HepG2 (cell line): ENCODE data around the gene LLGL1. TPM values are rescaled to one million over a fixed set of nuclear protein-coding genes. Genes with fewer than 3 reads are reported as not detected.

Source experiments
- ARHGAP35 ChIP-seq: sonication (generic); formaldehyde crosslinking; IDR thresholded peaks from 2 replicates; pipeline ENCODE4 v1.9.0; 2022; ENCODE audit warnings: mild to moderate bottlenecking, inconsistent platforms, moderate library complexity, missing genetic modification reagents, borderline replicate concordance
- CHCHD3 ChIP-seq: sonication (generic); formaldehyde crosslinking; IDR thresholded peaks from 2 replicates; pipeline ENCODE4 v1.8.0; 2022; ENCODE audit warnings: mild to moderate bottlenecking, missing genetic modification reagents, moderate library complexity
- FOXK1 ChIP-seq: sonication (generic); formaldehyde crosslinking; IDR thresholded peaks from 2 replicates; pipeline ENCODE4 v1.4.0; 2020; ENCODE audit warnings: low read depth, missing genetic modification reagents, borderline replicate concordance
- HIVEP1 ChIP-seq: sonication (generic); formaldehyde crosslinking; IDR thresholded peaks from 2 replicates; pipeline ENCODE4 v1.4.0; 2020; ENCODE audit warnings: mild to moderate bottlenecking, missing genetic modification reagents
- MTF2 ChIP-seq: sonication (generic); formaldehyde crosslinking; IDR thresholded peaks from 2 replicates; pipeline ENCODE4 v1.5.0; 2020; ENCODE audit warnings: missing genetic modification reagents, borderline replicate concordance
- ZNF207 ChIP-seq: fragments of 450-650 bp; IDR thresholded peaks from 2 replicates; pipeline ENCODE4 v1.6.1; 2016; ENCODE audit warnings: antibody characterized with exemption, borderline replicate concordance
- polyA plus RNA-seq, 8 experiments: library from polyadenylated mRNA; depleted of rRNA in 3 of 8; stranded (reverse) in 7 of 8; unstranded in 1 of 8; fragments of >200 nt; fragmentation: Illumina TruSeq in 4 of 8; extraction: Trizol in 4 of 8; gene quantifications; 2 replicates each; pipeline versions ENCODE4 v1.2.1 to v1.2.3, GENCODE V29; 2011 to 2016; ENCODE audit warnings: low read depth in 4 of 8, missing spikeins in 1 of 8, mixed read lengths in 1 of 8; ENCODE audit not compliant: insufficient read depth in 1 of 8
- total RNA-seq, 5 experiments: library from RNA; depleted of rRNA; stranded (reverse); fragments of >200 nt; fragmentation: Illumina TruSeq; extraction: Trizol; gene quantifications; 2 replicates each; pipeline ENCODE4 v1.2.3, GENCODE V29; 2016; ENCODE audit warnings: low read depth in 1 of 5
- TF ChIP-seq, protein P1 (sequence below): IDR thresholded peaks from 2 replicates; pipeline ENCODE4 v1.6.1; 2016; ENCODE audit warnings: missing compliant biosample characterization, missing genetic modification reagents, borderline replicate concordance
- TF ChIP-seq, protein P2 (sequence below): sonication (generic); formaldehyde crosslinking; IDR thresholded peaks from 2 replicates; pipeline ENCODE4 v1.5.0; 2020; ENCODE audit warnings: mild to moderate bottlenecking, missing genetic modification reagents, borderline replicate concordance
- TF ChIP-seq, protein P3 (sequence below): sonication (generic); formaldehyde crosslinking; IDR thresholded peaks from 2 replicates; pipeline ENCODE4 v1.4.0; 2020; ENCODE audit warnings: mild to moderate bottlenecking, missing genetic modification reagents, borderline replicate concordance
- TF ChIP-seq, protein P4 (sequence below): sonication (generic); formaldehyde crosslinking; IDR thresholded peaks from 2 replicates; pipeline ENCODE4 v1.4.0; 2020; ENCODE audit warnings: missing genetic modification reagents
- TF ChIP-seq, protein P5 (sequence below): sonication (generic); formaldehyde crosslinking; conservative IDR thresholded peaks from 2 replicates; pipeline ENCODE4 v1.8.0; 2022; ENCODE audit warnings: low read depth, missing genetic modification reagents

Gene LLGL1
- total and polyA plus RNA-seq, 2 of the 13 experiments (the other 11 are each of a cell fraction or from before 2014, with no cell fraction given): 15.0 to 15.3 TPM

DNA sequence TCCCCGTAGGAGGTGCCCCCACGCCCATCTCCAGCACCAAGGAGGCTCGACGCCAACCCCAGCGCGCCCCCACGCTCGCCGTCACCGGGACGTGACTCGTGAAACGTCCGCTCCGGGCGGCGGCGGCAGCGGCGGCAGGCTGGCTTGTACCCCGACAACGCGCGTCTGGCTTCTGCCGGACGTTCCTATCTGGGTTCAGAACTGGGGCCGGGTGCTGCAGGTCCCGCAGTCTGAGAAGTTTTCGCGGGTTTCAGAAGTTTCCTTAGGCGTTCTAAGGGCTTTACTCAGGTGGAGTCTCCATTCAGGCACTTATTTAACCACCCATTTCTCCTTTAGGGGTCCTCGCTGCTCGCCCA lies 42.5 kb upstream of the LLGL1 start (continued):
- TF ChIP-seq, protein P1, sequence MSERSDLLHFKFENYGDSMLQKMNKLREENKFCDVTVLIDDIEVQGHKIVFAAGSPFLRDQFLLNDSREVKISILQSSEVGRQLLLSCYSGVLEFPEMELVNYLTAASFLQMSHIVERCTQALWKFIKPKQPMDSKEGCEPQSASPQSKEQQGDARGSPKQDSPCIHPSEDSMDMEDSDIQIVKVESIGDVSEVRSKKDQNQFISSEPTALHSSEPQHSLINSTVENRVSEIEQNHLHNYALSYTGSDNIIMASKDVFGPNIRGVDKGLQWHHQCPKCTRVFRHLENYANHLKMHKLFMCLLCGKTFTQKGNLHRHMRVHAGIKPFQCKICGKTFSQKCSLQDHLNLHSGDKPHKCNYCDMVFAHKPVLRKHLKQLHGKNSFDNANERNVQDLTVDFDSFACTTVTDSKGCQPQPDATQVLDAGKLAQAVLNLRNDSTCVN: no peak; the same call in 1 of the 2 replicates
- no peak for TF ChIP-seq CHCHD3 (CRISPR knock-in tag)
- no peak for TF ChIP-seq ZNF207
- 0 out of 2 replicates have a peak, but pooled peaks have one; percentile 31 for TF ChIP-seq HIVEP1 (CRISPR knock-in tag)
- TF ChIP-seq, protein P2, sequence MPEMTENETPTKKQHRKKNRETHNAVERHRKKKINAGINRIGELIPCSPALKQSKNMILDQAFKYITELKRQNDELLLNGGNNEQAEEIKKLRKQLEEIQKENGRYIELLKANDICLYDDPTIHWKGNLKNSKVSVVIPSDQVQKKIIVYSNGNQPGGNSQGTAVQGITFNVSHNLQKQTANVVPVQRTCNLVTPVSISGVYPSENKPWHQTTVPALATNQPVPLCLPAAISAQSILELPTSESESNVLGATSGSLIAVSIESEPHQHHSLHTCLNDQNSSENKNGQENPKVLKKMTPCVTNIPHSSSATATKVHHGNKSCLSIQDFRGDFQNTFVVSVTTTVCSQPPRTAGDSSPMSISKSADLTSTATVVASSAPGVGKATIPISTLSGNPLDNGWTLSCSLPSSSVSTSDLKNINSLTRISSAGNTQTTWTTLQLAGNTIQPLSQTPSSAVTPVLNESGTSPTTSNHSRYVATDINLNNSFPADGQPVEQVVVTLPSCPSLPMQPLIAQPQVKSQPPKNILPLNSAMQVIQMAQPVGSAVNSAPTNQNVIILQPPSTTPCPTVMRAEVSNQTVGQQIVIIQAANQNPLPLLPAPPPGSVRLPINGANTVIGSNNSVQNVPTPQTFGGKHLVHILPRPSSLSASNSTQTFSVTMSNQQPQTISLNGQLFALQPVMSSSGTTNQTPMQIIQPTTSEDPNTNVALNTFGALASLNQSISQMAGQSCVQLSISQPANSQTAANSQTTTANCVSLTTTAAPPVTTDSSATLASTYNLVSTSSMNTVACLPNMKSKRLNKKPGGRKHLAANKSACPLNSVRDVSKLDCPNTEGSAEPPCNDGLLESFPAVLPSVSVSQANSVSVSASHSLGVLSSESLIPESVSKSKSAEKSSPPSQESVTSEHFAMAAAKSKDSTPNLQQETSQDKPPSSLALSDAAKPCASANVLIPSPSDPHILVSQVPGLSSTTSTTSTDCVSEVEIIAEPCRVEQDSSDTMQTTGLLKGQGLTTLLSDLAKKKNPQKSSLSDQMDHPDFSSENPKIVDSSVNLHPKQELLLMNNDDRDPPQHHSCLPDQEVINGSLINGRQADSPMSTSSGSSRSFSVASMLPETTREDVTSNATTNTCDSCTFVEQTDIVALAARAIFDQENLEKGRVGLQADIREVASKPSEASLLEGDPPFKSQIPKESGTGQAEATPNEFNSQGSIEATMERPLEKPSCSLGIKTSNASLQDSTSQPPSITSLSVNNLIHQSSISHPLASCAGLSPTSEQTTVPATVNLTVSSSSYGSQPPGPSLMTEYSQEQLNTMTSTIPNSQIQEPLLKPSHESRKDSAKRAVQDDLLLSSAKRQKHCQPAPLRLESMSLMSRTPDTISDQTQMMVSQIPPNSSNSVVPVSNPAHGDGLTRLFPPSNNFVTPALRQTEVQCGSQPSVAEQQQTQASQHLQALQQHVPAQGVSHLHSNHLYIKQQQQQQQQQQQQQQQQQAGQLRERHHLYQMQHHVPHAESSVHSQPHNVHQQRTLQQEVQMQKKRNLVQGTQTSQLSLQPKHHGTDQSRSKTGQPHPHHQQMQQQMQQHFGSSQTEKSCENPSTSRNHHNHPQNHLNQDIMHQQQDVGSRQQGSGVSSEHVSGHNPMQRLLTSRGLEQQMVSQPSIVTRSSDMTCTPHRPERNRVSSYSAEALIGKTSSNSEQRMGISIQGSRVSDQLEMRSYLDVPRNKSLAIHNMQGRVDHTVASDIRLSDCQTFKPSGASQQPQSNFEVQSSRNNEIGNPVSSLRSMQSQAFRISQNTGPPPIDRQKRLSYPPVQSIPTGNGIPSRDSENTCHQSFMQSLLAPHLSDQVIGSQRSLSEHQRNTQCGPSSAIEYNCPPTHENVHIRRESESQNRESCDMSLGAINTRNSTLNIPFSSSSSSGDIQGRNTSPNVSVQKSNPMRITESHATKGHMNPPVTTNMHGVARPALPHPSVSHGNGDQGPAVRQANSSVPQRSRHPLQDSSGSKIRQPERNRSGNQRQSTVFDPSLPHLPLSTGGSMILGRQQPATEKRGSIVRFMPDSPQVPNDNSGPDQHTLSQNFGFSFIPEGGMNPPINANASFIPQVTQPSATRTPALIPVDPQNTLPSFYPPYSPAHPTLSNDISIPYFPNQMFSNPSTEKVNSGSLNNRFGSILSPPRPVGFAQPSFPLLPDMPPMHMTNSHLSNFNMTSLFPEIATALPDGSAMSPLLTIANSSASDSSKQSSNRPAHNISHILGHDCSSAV: 0 out of 2 replicates have a peak, but pooled peaks have one; percentile 64
- TF ChIP-seq, protein P3, sequence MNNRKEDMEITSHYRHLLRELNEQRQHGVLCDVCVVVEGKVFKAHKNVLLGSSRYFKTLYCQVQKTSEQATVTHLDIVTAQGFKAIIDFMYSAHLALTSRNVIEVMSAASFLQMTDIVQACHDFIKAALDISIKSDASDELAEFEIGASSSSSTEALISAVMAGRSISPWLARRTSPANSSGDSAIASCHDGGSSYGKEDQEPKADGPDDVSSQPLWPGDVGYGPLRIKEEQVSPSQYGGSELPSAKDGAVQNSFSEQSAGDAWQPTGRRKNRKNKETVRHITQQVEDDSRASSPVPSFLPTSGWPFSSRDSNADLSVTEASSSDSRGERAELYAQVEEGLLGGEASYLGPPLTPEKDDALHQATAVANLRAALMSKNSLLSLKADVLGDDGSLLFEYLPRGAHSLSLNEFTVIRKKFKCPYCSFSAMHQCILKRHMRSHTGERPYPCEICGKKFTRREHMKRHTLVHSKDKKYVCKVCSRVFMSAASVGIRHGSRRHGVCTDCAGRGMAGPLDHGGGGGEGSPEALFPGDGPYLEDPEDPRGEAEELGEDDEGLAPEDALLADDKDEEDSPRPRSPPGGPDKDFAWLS (CRISPR knock-in tag): no peak; the same call in 1 of the 2 replicates
- TF ChIP-seq, protein P4, sequence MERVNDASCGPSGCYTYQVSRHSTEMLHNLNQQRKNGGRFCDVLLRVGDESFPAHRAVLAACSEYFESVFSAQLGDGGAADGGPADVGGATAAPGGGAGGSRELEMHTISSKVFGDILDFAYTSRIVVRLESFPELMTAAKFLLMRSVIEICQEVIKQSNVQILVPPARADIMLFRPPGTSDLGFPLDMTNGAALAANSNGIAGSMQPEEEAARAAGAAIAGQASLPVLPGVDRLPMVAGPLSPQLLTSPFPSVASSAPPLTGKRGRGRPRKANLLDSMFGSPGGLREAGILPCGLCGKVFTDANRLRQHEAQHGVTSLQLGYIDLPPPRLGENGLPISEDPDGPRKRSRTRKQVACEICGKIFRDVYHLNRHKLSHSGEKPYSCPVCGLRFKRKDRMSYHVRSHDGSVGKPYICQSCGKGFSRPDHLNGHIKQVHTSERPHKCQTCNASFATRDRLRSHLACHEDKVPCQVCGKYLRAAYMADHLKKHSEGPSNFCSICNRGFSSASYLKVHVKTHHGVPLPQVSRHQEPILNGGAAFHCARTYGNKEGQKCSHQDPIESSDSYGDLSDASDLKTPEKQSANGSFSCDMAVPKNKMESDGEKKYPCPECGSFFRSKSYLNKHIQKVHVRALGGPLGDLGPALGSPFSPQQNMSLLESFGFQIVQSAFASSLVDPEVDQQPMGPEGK (CRISPR knock-in tag): peak; percentile 86
- TF ChIP-seq MTF2 (CRISPR knock-in tag): no peak
- no peak; the same call in 1 of the 2 replicates for TF ChIP-seq FOXK1
- TF ChIP-seq ARHGAP35 (CRISPR knock-in tag): no peak; the same call in 1 of the 2 replicates
- TF ChIP-seq, protein P5, sequence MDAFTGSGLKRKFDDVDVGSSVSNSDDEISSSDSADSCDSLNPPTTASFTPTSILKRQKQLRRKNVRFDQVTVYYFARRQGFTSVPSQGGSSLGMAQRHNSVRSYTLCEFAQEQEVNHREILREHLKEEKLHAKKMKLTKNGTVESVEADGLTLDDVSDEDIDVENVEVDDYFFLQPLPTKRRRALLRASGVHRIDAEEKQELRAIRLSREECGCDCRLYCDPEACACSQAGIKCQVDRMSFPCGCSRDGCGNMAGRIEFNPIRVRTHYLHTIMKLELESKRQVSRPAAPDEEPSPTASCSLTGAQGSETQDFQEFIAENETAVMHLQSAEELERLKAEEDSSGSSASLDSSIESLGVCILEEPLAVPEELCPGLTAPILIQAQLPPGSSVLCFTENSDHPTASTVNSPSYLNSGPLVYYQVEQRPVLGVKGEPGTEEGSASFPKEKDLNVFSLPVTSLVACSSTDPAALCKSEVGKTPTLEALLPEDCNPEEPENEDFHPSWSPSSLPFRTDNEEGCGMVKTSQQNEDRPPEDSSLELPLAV (CRISPR knock-in tag): no peak
